Peyer's patch (tissue), 4 donors: ENCODE measurements around the gene TCF20. TPM values are rescaled to one million over a fixed set of nuclear protein-coding genes. Genes with fewer than 3 reads are reported as not detected.

ENCODE experiments used
- DNase-seq, 3 donors: peaks; one replicate each; pipeline ENCODE4 v3.0.0-alpha.2; 2017 to 2019
- H3K27ac ChIP-seq, 4 donors: fragments of 200-600 bp; sonication (generic); one replicate each; pipeline ENCODE4 v1.5.1; 2016 to 2019
- H3K27me3 ChIP-seq, 2 donors: fragments of 200-600 bp; sonication (generic); one replicate each; pipeline ENCODE4 v1.5.1; 2019
- H3K36me3 ChIP-seq, 3 donors: fragments of 200-600 bp; sonication (generic); one replicate each; pipeline ENCODE4 v1.5.1; 2016 to 2019
- H3K4me1 ChIP-seq, 4 donors: fragments of 200-600 bp; sonication (generic); one replicate each; pipeline ENCODE4 v1.5.1; 2016 to 2019
- H3K4me3 ChIP-seq, 4 donors: fragments of 200-600 bp; sonication (generic); 1 replicate in 3 of 4; 2 replicates in 1 of 4; pipeline ENCODE4 v1.5.1; 2016 to 2019; ENCODE audit warnings: mild to moderate bottlenecking in 1 of 4
- H3K9me3 ChIP-seq, 4 donors: fragments of 200-600 bp; sonication (generic); one replicate each; pipeline ENCODE4 v1.5.1; 2016 to 2019; ENCODE audit warnings: mild to moderate bottlenecking in 1 of 4
- CTCF ChIP-seq, 6 experiments: fragments of 450-650 bp in 4 of 6; fragments of 200-600 bp in 2 of 6; sonication (generic) in 1 of 6; IDR thresholded peaks; one replicate each; pipeline ENCODE4 v1.5.1; 2017 to 2019; ENCODE audit warnings: antibody characterized with exemption in 6 of 6, mild to moderate bottlenecking in 3 of 6, moderate library complexity in 1 of 6
- POLR2A ChIP-seq, 2 donors: fragments of 450-650 bp; IDR thresholded peaks; one replicate each; pipeline ENCODE4 v1.5.1; 2017; ENCODE audit warnings: antibody characterized with exemption in 2 of 2, mild to moderate bottlenecking in 2 of 2, moderate library complexity in 2 of 2
- total RNA-seq, 4 donors: library from RNA; depleted of rRNA; stranded (reverse); fragments of >200 nt; gene quantifications; one replicate each; pipeline ENCODE4 v1.1.0, GENCODE V29; 2016

Gene TCF20
- total RNA-seq, 4 donors from 2014 or later, result 43.8 to 75.1 (median 59.5) TPM

GRCh38 chr22:42225841-42226240, 44.6 kb downstream of the TCF20 start:
- TF ChIP-seq CTCF (IDR thresholded peaks at IDR 0.05) (no peak), POLR2A (IDR thresholded peaks at IDR 0.05) (no peak)
- no peak for DNase-seq
- Histone ChIP-seq H3K9me3 (no peaks in the 10 kb centered on the region), H3K4me1 (peaks cover 0 to 14% (median 4%) of the 10 kb centered on the region in 4 donors), H3K36me3 (no peaks in the 10 kb centered on the region), H3K27ac (no peak overlapping the region), H3K4me3 (no peak overlapping the region), H3K27me3 (no peaks in the 10 kb centered on the region)

GRCh38 chr22:42222140-42222539, 48.3 kb downstream of the TCF20 start:
- Histone ChIP-seq H3K4me3 (no peak overlapping the region), H3K27ac (no peak overlapping the region), H3K9me3 (no peaks in the 10 kb centered on the region), H3K27me3 (no peaks in the 10 kb centered on the region), H3K4me1 (peaks cover 0 to 16% (median under 1%) of the 10 kb centered on the region in 4 donors), H3K36me3 (no peaks in the 10 kb centered on the region)
- no peak for DNase-seq
- TF ChIP-seq CTCF (IDR thresholded peaks at IDR 0.05) (no peak), POLR2A (IDR thresholded peaks at IDR 0.05) (no peak)

Other genes starting within 250 kb of the TCF20 start
- gene NAGA, start 199.8 kb downstream of the TCF20 start, total RNA-seq, result 100 to 1,000 TPM in 1 of 4 donors, 10 to 100 TPM in 3; 31.4 to 102 (median 86.9) TPM
- gene PHETA2, start 196.4 kb downstream of the TCF20 start, total RNA-seq, result 10 to 100 TPM in 1 of 4 donors, 1 to 10 TPM in 3; 5.8 to 14.6 (median 7.6) TPM
- gene SMDT1, start 191.0 kb downstream of the TCF20 start, total RNA-seq, result 10 to 100 TPM in 3 of 4 donors, 1 to 10 TPM in 1; 9.9 to 18.2 (median 17.0) TPM
- gene NDUFA6, start 179.9 kb downstream of the TCF20 start, total RNA-seq, result 10 to 100 TPM; 57.2 to 88.1 (median 61.0) TPM
- gene CYP2D6, start 139.8 kb downstream of the TCF20 start, total RNA-seq, result 100 to 1,000 TPM in 2 of 4 donors, 10 to 100 TPM in 2; 18.2 to 329 (median 117) TPM
- gene NFAM1, start 161.8 kb upstream of the TCF20 start, total RNA-seq, result 1 to 10 TPM in 2 of 4 donors, under 1 TPM in 2; 0.35 to 2.4 (median 1.0) TPM
- gene RRP7A, start 249.1 kb upstream of the TCF20 start, total RNA-seq, result 10 to 100 TPM; 21.7 to 33.0 (median 27.3) TPM